Stimulated activated CD4-positive, alpha-beta T cell treated with anti-CD3 and anti-CD28 coated beads, Interleukin-2, amount 100 ng/mL, for 48 hours (primary cell): ENCODE data around the gene PHLPP1.
"Not testable (repeated sequence)": the region's sequence is repeated elsewhere in the genome, so short reads cannot be mapped to it uniquely, and the experiment has no call there.

Experiments used
- DNase-seq, 2 donors: peaks; one replicate each; pipeline ENCODE4 v3.0.0-alpha.2; 2020

Gene PHLPP1

DNA sequence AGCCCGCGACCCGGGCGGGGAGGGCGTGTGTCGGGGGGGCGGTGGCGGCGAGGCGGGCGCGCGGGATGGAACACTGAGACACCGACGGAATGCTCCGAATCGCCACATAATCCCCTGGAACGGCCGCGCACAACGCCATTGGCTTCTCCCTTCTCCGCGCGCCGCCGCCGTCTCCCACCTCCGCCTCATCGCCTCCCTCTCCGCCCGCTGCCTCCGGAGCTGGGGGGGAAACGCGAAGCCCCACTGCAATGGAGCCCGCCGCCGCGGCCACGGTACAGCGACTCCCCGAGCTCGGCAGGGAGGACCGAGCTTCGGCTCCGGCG, at the start of gene PHLPP1:
PHLPP1 (plus strand) TSS at position 106 of the 323 bp plus-strand sequence; CDS start at position 249, 143 bp downstream.
- DNase-seq: no peak

DNA sequence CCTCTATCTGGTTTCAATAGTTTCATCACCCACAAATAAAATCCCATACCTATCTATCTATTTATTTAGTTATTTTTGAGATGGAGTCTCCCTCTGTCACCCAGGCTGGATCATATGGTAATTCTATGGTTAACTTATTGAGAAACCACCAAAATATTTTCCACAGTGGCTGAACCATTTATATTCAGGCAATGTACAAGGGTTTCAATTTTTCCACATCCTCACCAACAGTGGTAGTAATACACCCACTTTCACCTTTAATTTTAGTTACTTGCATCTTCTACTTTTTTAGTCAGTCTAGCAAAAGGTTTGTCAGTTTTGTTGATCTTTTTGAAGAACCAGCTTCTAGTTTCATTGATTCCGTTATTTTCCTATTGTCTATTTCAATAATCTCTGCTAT, 46.1 kb upstream of the PHLPP1 start:
- DNase-seq: no peak

DNA sequence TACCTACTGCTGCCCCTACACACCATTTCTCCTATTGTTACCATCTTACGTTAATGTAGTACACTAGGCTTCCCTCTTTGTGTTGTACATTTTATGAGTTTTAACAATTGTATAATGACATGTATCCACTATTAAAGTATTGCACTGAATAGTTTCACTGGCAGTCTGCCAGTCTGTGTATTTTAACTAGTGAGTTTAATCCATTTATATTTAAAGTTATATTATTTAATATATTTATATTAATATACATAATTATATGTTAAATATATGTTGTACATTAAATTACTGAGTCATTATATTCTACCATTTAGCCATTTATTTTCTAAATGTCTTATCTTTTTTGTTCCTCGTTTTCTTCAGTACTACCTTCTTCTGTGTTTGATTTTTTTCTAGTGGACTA, 44.8 kb upstream of the PHLPP1 start:
- no peak for DNase-seq

DNA sequence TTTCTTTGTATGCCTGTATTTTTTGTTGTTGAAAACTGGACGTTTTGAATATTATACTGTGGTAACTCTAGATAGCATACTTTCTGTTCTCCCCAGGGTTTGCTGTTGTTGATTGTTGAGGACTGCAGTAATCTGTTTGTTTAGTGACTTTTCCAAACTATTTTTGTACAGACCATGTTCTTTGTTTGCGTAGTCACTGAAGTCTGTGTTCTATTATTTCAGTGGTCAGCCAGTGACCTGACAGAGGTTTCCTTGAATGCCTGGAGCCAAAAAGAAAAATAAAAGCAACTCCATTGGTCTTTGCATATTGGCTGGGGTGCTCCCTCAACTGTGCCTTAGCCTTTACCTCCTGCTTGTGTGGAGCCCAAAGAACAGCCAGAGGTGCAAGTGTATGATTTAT, 42.7 kb upstream of the PHLPP1 start:
- no peak for DNase-seq

DNA sequence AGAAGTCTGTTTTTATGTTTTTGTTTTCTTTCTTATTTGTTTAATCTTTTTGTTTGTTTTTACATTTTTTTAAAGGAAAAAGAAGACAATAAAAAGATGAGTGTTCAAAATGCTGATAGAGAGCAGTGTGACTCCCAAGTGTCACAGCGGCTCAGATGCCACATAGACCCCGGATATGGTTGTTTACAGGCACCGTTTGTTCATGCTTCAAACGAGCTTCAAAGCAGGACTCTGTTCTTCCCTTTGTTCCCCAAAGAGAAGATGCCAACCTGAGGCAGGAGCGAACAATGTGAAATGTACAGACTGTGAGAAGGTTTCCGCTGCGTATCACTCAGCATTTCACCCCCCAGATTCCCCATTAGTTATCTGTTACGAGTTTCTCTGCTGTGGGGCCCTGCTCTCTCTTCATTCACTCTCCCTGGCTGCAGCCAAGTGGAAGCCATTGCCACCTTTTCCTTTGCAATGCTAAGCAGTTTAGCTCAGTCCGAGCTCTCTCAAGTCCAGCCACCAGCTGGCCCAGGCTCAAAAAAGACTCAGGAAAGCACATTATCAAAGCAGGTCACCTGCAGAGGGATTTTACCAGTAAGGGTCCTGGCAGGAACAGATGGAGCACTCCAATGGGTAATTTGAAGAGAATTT, 36.4 kb upstream of the PHLPP1 start:
- no peak for DNase-seq

DNA sequence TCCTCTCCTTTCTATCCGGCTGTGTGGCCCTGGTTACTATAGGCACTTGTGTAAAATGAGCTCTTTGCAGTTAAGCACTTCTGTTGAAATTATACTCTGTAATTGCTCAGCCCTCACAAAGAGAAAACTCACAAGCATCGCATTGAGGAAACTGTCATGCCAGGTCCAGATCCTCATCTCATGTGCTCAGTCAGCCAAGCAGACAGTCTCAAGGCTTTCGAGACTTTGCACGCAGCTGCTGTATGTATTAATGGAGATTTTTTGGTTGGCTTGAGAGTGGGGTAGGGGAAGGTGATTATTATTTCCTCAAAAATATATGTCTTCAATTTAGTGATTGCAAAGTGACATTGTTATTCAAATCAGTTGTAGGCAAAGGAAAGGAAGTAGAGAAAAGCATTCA, 33.0 kb upstream of the PHLPP1 start:
- DNase-seq: no peak

DNA sequence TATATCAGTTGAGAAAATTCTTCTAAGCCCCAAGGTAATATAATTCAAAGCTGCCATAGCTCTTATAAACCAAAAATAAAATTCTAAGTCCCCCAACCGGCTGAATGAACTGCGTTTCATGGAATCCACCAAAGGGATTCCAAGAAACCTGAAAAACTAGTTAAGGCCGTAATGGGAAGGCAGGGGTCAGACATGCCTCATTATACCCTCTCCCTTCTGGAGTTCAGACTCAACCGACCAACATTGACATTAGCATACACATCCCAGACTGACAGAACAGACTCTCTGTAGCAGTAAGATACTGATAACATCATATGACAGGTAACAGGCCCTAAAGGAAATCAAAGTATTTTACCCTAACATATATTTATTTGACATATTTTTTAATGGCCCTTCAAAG, 31.4 kb upstream of the PHLPP1 start:
- DNase-seq: no peak

DNA sequence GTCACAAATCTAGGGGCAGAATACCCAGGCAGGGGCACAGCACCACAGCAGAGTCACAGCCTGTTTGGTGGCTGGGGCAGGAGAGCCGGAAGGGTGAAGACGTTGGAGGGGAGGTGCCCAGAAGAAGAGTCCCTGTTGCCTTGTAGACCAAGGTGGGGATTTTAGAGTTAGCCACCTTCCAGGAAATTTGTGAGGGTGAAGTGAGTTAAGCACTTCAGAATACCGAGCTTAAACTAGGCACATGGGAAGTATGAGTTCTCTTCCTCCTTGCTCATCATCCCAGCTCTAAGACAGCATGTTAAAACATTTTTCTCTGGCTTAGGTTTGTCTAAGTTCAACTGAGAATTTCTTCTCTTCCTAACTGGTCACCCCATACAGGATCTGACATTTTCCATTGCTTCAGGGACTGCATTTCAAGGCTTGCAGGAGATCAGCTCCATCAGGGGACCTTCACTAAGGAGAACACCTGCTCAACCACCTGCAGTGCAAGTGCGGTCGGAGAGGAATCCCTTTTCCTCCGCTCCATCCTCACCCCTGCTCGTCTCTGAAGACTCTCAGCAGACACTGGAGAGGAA, 26.5 kb upstream of the PHLPP1 start:
- DNase-seq: no peak

DNA sequence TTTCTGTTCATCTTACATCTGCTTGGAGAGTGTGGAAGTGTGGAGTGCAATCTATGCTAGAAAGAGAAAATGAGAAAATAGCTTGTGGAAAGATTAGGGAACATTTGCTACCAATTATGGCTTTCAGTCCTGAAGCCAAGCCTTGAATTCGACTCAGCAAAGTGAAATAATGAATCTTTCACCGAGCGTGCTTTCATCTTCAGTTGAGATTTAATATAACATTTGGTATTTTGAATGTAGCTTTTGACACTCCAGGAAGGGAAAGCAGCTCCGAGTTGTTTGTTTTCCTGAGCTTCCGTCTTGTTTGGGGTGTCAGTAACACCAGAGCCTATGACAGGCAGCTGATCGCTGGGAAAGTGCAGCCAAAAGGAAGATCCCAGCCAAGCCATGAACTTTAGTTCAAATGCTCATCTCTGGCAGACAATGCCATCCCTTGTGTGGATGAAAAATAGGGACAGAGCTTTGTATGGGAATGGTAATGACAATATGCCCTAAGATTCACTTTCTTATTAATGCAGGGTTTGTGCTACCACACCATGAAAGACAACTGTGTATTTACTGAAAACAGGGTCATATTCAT, 25.0 kb upstream of the PHLPP1 start:
- DNase-seq: no peak

DNA sequence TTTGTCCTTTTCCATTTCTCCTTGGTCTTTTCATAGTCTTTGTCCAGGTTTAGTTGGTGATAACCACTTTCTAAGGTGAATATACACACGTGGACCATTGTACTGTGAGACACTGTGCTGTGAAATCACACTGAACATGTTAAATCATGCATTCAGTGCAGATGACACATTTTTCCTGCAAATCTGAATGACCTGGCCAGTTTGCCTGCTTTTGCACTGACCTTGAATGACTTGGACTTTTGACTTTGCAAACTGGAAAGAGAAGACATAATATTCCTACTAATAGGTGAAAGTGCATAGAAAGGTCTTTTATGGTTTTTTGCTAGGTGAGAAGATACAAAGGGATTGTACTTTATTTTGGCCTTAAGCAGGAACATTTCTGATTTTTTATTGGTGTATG, 21.7 kb upstream of the PHLPP1 start:
- DNase-seq: no peak

DNA sequence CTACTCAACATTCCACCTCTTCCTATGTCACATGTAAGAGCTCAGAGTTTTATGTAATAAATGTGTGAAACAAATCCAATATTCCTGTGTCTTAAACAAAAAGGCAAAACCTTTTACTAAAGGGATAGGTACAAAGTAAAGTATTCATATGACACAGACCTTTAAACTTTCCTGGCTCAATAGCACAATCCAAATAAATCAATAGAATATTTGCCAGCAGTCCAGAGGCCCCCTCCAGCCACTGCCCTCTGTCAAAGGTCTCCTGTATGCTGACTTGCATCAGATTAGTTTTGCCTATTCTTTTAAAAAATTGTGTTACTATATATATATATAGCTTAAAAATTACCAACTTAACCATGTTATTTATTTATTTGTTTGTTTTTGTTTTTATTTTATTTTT, 17.7 kb upstream of the PHLPP1 start:
- DNase-seq: no peak

DNA sequence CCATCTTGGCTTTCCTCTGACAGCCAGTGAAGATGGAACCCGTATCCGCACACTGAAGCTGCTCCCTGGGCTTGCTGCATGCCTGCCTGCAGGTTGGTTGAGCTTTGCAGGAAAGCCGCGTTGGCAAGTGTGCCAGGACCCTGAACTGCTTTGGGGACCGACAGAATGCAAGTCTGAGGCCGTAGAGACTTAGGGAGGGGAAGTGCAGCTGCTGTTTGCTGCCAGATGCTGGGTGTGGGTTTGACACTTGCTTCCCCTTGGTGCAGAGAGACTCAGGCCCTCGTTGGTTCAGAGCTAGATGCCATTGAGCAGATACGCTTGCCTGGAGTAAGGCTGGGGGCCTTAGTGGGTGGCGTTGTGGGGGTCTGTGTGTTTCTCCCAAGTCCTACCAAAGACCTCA, 13.1 kb upstream of the PHLPP1 start:
- no peak for DNase-seq

DNA sequence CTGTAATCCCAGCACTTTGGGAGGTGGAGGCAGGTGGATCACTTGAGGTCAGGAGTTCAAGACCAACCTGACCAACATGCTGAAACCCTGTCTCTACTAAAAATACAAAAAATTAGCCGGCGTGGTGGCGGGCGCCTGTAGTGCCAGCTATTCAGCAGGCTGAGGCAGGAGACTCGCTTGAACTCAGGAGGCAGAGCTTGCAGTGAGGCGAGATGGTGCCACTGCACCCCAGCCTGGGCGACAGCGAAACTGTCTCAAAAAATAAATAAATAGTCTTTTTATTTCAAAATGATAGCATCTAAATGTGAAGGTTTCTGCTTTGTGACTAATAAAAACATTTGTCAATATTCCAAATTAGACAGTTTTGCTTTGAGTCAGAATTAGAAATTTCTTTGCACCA, 8.5 kb upstream of the PHLPP1 start:
- DNase-seq: not testable (repeated sequence)

DNA sequence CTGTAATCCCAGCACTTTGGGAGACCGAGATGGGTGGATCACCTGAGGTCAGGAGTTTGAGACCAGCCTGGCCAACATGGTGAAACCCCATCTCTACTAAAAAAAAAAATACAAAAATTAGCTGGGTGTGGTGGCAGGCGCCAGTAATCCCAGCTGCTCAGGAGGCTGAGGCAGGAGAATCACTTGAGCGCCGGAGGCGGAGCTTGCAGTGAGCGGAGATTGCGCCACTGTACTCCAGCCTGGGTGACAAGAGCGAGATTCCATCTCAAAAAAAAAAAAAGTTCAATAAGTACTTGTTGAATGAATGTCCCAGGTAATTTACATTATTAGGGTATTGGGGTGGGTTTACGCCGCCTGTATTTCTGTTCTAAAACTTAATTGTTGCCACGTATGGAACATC, 5.4 kb upstream of the PHLPP1 start:
- not testable (repeated sequence) for DNase-seq

DNA sequence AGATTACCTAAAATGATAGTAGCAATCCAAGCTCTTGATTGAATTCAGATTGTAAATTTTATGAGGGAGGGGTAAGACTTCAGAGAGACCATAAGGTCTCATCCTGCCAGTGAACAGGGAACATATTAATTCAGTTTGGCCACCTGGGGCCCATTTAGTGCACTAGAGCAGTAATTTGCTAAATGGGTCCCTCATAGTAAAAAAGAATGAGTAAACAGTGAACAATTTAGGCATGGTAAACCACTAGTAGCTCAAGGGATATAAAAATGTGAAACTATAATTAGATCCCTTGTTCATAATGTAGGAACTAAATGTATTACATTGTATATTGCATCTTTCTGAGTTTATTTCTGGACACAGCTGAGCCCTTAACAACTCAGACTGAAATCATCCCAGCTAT, 4.9 kb upstream of the PHLPP1 start:
- DNase-seq: no peak

DNA sequence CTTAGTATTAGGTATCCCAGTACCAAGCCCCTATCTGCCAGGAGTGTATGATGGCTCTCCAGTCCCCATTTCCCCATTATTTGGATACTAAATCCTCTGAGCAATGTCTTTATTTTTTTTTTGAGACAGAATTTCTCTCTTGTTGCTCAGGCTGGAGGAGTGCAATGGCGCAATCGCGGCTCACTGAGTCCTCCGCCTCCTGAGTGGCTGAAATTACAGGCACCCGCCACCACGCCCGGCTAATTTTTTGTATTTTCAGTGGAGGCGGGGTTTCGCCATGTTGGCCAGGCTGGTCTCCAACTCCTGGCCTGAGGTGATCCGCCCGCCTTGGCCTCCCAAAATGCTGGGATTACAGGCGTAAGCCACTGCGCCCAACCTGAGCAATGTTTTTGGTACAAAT, 3.6 kb upstream of the PHLPP1 start:
- no peak for DNase-seq

DNA sequence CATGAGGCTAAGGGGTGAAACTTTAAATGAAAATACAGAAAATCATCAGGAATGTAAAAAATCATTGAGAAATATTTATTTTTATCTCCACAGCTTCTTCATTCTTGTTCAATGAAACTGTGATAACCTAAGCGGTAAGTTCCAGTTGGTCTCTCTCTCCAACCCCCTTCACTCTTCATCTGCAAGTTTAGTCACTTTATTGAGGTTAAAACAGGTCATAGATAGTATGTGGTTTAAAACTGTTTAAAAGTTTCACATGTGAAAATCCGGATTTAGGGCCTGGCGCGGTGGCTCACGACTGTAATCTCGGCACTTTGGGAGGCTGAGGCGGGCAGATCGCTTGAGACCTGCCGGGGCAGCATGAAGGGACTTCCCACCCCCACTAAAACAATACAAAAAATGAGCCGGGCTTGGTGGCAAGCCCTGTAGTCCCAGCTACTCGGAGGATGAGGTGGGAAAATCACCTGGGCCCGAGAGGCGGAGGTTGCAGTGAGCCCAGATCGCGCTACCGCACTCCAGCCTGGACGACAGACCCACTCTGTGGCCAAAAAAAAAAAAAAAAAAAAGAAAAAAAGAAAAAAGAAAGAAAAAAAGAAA, 1.6 kb upstream of the PHLPP1 start:
- no peak for DNase-seq

DNA sequence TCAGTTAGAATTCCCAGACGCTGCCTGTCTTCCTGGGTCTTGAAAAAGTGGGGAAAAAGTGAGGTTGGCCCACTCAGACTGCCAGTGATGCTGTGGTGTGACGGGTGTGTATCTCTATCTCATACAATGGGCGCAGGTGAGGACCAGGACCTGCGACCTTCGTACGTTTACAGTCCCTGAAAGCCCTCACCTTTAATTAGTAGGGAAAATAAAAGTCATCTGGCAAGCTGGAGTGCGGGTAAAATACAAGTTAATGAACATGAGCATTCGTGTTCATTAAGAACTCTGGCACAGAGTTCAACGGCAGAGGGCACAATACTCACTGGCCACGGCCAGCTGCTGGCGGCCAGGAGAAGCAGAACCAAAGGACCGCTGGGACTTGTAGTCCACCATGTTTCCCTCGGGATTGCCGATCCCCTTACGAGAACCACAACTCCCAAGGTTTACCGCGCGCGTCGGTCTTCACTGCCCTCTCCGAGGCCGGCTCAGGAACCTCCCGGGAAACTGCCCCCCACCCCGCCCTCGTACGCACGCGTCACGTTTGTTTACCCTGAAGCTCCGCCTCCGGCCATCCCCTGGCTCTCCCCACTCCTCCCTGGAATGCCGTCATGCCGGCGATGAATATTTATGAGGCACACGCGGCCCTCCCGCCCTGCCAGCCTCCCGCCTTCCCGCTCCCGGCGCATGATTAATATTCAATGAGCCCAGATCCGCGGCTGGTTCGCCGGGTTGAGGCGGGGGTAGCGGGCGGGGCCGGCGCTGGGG, 488 bp upstream of the PHLPP1 start:
- DNase-seq: peak; percentile 84 to 92

DNA sequence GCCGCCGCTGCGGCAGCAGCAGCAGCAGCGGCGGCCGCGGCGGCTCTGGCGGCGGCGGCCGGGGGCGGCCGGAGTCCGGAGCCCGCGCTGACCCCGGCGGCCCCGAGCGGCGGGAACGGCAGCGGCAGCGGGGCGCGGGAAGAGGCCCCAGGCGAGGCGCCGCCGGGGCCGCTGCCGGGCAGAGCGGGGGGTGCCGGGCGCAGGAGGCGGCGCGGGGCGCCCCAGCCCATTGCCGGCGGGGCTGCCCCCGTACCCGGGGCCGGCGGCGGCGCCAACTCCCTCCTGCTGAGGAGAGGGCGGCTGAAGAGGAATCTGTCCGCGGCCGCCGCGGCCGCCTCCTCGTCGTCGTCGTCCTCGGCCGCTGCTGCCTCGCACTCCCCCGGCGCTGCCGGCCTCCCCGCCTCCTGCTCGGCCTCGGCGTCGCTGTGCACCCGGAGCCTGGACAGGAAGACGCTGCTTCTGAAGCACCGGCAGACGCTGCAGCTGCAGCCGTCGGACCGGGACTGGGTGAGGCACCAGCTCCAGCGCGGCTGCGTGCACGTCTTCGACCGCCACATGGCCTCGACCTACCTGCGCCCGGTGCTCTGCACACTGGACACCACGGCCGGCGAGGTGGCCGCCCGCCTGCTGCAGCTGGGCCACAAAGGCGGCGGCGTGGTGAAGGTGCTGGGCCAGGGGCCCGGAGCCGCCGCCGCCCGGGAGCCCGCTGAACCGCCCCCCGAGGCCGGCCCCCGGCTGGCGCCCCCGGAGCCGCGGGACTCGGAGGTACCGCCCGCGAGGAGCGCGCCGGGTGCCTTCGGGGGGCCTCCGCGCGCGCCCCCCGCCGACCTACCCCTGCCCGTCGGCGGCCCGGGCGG, 646 bp downstream of the PHLPP1 start:
- DNase-seq: peak; percentile 23 to 55

DNA sequence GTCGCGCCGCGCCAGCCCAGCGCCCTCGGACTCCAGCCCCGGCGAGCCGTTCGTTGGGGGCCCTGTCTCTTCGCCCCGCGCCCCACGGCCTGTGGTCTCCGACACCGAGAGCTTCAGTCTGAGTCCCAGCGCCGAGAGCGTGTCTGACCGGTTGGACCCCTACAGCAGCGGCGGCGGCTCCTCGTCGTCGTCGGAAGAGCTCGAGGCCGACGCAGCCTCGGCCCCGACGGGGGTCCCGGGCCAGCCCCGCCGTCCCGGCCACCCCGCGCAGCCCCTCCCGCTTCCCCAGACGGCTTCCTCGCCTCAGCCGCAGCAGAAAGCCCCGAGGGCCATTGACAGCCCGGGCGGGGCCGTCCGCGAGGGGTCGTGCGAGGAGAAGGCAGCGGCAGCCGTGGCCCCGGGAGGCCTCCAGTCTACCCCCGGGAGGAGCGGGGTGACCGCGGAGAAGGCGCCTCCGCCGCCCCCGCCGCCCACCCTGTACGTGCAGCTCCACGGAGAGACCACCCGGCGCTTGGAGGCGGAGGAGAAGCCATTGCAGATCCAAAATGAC, 1.4 kb downstream of the PHLPP1 start:
- DNase-seq: peak; percentile 7 to 14

DNA sequence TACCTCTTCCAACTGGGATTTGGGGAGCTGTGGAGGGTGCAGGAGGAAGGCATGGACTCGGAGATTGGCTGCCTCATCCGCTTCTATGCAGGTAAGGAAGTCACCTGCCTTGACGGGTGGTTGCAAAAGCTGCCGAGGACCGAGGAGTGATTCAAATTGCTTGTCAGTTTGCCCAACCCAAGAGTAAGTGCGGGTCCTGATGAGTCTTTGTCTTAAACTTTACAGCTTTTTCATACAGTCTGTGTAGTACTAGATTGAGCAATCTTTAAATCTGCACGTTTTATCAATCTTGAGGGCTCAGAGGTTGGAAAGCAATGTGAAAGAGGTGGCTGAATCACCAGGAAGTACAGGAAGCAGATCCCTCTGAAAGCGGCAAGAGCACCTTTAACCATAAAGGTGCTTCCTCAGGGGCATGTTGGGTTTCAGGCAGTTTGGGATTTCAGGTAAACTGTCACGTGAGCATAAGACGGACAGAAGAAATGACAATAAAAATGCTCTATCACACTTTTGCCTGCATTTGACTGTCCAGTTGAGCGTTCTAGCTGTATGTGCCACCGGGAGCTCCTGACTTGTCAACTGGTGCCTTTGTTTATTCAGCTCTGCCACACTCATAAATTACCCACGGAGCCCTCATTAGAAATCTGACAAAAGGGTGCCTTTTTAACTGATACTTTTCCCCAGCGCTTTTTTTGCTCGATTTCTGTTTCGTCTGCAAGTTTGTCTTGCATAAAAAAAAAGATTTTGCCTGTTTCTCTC, 2.0 kb downstream of the PHLPP1 start:
- peak; percentile 19 to 26 for DNase-seq
